GM12892 (cell line): ENCODE data around the gene RIN3.
A peak's percentile ranks its signal among the peaks of the same experiment; 100 is the strongest.

Source experiments
- DNase-seq: peaks from one replicate; pipeline ENCODE4 v3.0.0; 2011; ENCODE audit not compliant: insufficient read length
- FAIRE-seq: peaks from 2 replicates; lab custom pipeline; 2011; peaks lifted over from hg19 to GRCh38; lab: Jason Lieb, UNC
- POLR2A ChIP-seq: IDR thresholded peaks from 2 replicates; pipeline ENCODE4 v1.6.1; 2011; ENCODE audit warnings: low read depth, low read length, control low read depth
- POLR2AphosphoS5 ChIP-seq: IDR thresholded peaks from 2 replicates; pipeline ENCODE4 v1.6.1; 2011; ENCODE audit warnings: low read depth, low read length, control low read depth
- TAF1 ChIP-seq: IDR thresholded peaks from 2 replicates; pipeline ENCODE4 v1.6.1; 2011; ENCODE audit warnings: low read depth, mild to moderate bottlenecking, control low read depth, low read length, borderline replicate concordance

RIN3 gene

GRCh38 chr14:92578511-92578910 lies 64.9 kb downstream of the RIN3 start:
- FAIRE-seq (no peak), DNase-seq (no peak)
- no peak for TF ChIP-seq POLR2A
- no peak for TF ChIP-seq TAF1
- TF ChIP-seq POLR2AphosphoS5, result no peak

- no peak for DNase-seq
- FAIRE-seq, result no peak
- TF ChIP-seq POLR2A (no peak), TAF1 (no peak), POLR2AphosphoS5 (no peak)
Observed at GRCh38 chr14:92579244-92579936, 65.8 kb downstream of the RIN3 start.

- peak; percentile 66 for FAIRE-seq
- no peak for DNase-seq
- TF ChIP-seq POLR2A, result no peak
- no peak for TF ChIP-seq POLR2AphosphoS5
- no peak for TF ChIP-seq TAF1
Observed at GRCh38 chr14:92581206-92581605, 67.6 kb downstream of the RIN3 start.

GRCh38 chr14:92581966-92582566 lies 68.5 kb downstream of the RIN3 start:
- FAIRE-seq, result peak; percentile 75
- no peak for DNase-seq
- no peak for TF ChIP-seq POLR2A
- TF ChIP-seq TAF1, result no peak
- TF ChIP-seq POLR2AphosphoS5, result no peak

GRCh38 chr14:92582706-92583452 lies 69.3 kb downstream of the RIN3 start:
- DNase-seq (peak; percentile 41), FAIRE-seq (peak; percentile 90)
- TF ChIP-seq POLR2AphosphoS5 (peak; percentile 63), POLR2A (peak; percentile 50; the same call in 1 of the 2 replicates), TAF1 (peak; percentile 49; the same call in 1 of the 2 replicates)

GRCh38 chr14:92584220-92584619 lies 70.6 kb downstream of the RIN3 start:
- peak; percentile 57 for FAIRE-seq
- TF ChIP-seq POLR2AphosphoS5, result no peak
- TF ChIP-seq POLR2A, result no peak
- TF ChIP-seq TAF1, result no peak
- no peak for DNase-seq

- DNase-seq (no peak), FAIRE-seq (no peak)
- TF ChIP-seq POLR2A, result no peak
- TF ChIP-seq POLR2AphosphoS5, result no peak
- TF ChIP-seq TAF1, result no peak
Observed at GRCh38 chr14:92584816-92585215, 71.2 kb downstream of the RIN3 start.

- TF ChIP-seq POLR2A (no peak), TAF1 (no peak), POLR2AphosphoS5 (no peak)
- DNase-seq (no peak), FAIRE-seq (peak; percentile 33)
Observed at GRCh38 chr14:92585981-92586937, 72.7 kb downstream of the RIN3 start.

- FAIRE-seq, result peak; percentile 64
Observed at GRCh38 chr14:92586963-92587699, 73.5 kb downstream of the RIN3 start.

GRCh38 chr14:92587700-92588085 lies 74.1 kb downstream of the RIN3 start:
- DNase-seq, result no peak
- peak; percentile 77 for FAIRE-seq
- no peak for TF ChIP-seq TAF1
- no peak for TF ChIP-seq POLR2A
- TF ChIP-seq POLR2AphosphoS5, result no peak

More at GRCh38 chr14:92586963-92587699, 73.5 kb downstream of the RIN3 start:
- no peak for DNase-seq
- no peak for TF ChIP-seq TAF1
- no peak for TF ChIP-seq POLR2AphosphoS5
- no peak for TF ChIP-seq POLR2A
